ENCODE measurements around the gene GALNT3.

GRCh38 chr2:165796129-165796528, 2.1 kb upstream of the GALNT3 start:
- TF ChIP-seq POLR2A (IDR thresholded peaks at IDR 0.05; ENCODE audit: low read length) (no peak), GATA1 (IDR thresholded peaks at IDR 0.05; ENCODE audit: low read depth, low read length) (no peak)

All from erythroblast (primary cell).